Esophagus mucosa (tissue), 1 donor: ENCODE measurements around the gene LHX5. TPM values are rescaled to one million over a fixed set of nuclear protein-coding genes. Genes with fewer than 3 reads are reported as not detected.

ENCODE experiments used
- ATAC-seq: fragments of 200-7000 bp; cut with Tn5 transposase; one replicate; pipeline ENCODE4 v1.9.1; 2020
- total RNA-seq: library from RNA; stranded (reverse); gene quantifications from one replicate; pipeline ENCODE4 v1.2.4, GENCODE V29; 2023
- donor health status: DM: yes; HTN: yes; CAD: no.

LHX5 gene
- total RNA-seq, 1 donor from 2014 or later = not detected

DNA sequence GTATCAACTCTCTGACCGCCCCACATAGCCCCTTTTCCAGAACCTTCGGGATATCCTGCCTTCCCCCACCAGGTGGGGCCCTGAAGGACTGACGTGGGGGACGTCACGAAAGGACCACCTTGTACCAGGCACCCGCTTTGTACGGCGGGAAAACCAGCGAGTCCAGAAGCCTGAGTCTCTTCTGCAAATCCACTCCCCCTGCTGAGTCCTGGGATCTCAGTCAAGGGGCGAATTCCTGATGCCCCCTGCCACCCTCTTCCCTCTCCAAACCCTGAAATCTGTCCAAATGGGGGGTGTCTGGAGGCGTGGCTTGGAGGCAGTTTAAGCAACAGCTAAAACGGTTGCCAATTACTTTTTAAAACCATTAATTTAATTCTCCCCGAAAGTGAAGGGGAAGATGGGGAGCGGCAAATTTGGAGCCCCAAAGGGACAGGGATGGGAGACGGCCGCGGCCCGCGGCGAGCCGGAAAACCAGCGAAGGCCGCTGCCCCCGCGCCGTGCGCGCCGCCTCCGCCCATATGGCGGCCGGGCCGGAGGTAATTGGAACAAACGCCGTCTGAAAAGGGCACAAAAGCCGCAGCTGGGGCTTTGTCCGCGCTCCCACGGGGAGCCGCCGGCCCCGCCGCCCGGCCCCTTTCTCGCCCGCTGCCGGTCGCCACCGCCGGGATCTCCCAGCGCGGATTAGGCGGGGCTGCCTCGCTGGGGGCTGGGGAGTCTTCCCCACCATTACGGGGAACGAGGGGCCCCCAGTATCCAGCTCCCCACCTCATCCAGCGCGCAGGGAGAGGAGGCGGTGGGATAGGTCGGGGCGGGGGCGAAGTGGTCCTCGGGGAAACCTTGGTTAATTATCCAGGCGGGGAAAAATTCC is 6.6 kb downstream of the LHX5 start:
- ATAC-seq = no peak

- no peak for ATAC-seq
These were observed 7.3 kb downstream of the LHX5 start for GRCh38 chr12:113464452-113464775.

- ATAC-seq = no peak
These were observed 7.8 kb downstream of the LHX5 start for GRCh38 chr12:113463746-113464451.

DNA sequence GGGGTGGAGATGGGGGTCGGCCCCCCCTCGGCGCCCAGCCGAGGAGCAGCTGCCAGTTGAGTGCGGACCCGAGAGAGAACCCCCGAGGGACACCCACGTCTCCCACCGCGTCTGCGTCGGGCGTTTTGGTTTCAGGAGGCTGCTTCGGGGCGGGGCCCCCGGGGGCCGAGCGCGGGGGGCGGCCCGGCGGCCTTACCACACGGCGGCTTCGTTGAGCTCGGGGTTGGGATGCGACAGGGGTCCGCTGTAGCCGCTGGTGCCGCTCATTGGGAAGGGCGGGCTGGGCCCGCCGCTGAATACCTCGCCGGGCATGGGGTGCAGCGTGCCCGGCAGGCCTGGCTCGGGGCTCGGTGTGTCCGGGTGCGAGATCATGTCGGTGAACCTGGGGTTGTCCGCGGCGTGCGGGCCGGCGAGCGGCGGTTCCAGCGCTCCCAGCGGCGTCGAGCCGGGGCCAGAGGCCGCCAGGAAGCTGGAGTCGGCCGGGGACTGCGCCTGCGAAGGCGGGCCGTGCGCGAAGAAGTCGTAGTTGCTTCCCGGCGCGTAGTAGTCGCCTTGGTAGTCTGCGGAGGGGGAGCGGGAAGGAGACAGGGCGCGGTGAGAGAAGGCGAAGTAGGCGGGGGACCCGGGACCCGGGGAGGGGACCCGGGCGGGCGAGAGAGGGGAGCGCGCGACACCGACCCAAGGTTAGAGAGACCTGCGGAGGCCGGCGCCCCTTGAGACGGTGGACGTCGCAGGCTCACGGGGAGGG is 8.5 kb downstream of the LHX5 start:
- ATAC-seq = no peak

DNA sequence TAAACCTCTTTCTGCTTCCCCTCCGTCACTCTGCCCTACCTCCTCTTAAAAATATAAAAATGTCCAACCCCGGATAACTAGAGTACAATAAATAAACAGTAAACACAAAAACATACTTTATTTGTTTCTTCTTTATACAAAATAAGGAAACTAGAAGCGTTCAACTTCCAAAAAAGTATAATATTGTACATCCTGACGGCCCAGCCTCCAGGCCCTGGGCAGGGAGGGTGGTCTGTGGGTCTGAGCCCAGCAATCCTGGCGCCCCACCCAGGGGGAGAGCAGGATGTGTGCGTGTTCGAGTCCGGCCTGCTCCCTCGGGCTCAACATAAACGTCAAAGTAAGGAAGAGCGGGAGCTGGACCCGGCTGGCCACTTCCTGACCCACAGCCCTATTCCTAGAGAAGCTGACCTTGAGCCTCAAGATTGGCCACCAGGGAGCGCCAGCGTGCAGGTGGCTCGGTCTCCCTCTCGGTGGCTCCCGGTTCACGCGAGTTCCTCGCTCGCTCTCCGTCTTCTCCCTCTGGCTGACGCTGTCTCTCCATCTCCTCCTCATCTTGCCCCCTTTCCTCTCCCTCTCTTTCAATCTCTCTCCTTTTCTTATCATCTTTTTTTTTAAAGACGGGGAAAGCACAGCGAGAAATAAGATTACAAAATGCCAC is 9.4 kb downstream of the LHX5 start:
- ATAC-seq = peak; percentile 67

DNA sequence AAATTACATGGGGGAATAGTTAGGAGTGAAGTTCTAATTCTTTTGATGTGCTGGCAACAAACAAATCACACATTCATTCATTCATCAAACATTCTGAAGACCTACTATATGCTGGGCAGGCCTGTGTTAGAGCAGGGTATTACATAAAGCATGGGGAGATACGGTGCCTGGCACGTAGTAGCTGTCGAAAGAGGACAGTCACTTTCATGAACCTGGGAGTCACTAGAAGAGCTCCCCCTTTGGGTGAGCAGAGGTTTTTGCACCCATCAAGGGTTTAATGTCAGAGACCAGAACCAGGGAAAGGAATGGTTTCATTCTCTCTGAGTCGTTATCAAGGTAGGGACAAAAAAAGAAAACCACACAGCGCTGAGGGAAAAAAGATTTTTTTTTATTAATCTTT is 10.0 kb downstream of the LHX5 start:
- ATAC-seq = no peak

DNA sequence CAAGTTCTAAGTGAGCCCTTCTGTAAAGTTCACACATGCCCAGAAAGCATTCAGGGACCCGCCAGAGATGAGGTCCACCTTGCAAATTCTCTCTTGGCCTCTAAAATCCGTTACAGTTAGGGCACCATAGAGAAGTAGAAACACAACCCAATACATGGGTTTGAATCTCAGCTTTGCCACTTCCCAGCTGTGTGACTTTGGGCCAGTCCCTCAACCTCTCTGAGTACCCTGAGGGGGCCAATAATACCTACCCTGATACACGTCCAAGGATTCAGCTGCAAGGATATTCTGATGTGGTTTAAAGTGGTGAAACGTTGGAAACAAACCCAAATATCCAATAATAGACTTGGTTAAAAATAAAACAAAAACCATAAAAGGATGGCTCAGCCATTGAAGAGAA is 11.7 kb downstream of the LHX5 start:
- ATAC-seq = no peak

- ATAC-seq = no peak
These were observed 14.0 kb downstream of the LHX5 start for GRCh38 chr12:113457710-113458109.

GRCh38 chr12:113457185-113457584 is 14.5 kb downstream of the LHX5 start:
- ATAC-seq = no peak

- ATAC-seq = no peak
These were observed 14.9 kb downstream of the LHX5 start for GRCh38 chr12:113456761-113457160.

GRCh38 chr12:113456199-113456598 is 15.5 kb downstream of the LHX5 start:
- ATAC-seq = no peak

DNA sequence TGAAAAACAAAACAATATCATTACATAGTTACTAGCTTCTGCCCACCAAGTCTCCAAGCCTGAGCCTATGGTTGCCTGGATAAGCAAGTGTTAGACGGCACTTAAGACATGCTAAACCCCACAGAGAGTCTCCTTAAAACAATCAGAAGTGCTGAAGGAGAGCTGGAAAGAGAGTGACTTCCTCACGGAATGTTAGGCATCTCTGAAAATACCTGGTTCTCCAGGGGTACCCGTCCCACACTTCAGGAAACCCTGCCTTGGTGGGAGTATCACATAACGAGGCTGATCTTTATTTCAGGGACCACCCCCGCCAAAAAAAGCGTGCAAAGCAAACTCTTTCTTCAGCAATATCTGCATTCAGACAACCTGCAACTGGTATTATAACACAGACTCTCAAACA is 18.3 kb downstream of the LHX5 start:
- ATAC-seq = no peak

DNA sequence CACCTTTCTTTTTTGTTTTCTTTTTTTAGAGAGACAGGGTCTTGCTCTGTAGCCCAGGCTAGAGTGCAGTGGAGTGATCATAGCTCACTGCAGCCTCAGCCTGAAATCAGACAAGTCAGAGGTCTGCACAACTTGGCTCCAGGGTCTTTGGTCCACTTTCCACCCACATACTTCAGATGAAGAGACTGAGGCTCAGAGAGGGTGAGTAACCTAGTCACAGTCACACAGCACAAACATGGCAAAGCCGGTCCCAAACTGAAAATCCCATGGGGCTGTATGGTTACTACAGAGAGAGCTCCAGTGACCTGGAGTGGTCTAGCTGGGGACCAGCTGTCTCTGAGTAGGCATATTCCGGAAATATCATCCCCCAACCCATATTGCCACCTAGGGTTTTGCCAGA is 19.2 kb downstream of the LHX5 start:
- no peak for ATAC-seq

GRCh38 chr12:113449839-113450238 is 21.8 kb downstream of the LHX5 start:
- ATAC-seq = no peak

GRCh38 chr12:113449299-113449698 is 22.4 kb downstream of the LHX5 start:
- no peak for ATAC-seq

- ATAC-seq = no peak
These were observed 22.8 kb downstream of the LHX5 start for GRCh38 chr12:113448873-113449272.

GRCh38 chr12:113445544-113446171 is 26.0 kb downstream of the LHX5 start:
- peak; percentile 18 for ATAC-seq

GRCh38 chr12:113443030-113443539 is 28.6 kb downstream of the LHX5 start:
- ATAC-seq = no peak

GRCh38 chr12:113440947-113441782 is 30.5 kb downstream of the LHX5 start:
- ATAC-seq = no peak

GRCh38 chr12:113440336-113440735 is 31.3 kb downstream of the LHX5 start:
- ATAC-seq = no peak

DNA sequence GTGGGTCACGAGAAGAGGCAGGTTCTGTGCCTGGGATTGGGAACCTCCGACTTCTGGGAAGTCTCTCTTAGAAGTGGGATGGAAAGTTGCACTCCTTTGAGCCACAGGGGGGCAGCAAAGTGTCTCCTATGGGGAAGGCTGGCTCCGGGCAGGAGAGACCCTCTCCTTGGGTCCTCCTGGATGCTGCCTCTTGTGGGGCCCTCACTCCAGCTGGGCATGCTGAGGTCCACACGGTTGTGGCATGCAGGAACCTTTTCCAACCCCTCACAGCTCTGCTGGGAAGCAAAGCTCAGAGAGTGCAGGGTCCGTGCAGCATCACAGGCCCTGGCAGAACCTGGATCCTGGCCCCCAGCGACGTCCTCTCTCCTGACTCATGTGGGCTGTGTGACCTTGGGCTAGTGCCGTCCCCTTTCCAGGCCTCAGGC is 32.1 kb downstream of the LHX5 start:
- ATAC-seq = peak; percentile 23
